Neural crest cell (in vitro differentiated cells): ENCODE measurements around the gene FAR1. TPM values are rescaled to one million over a fixed set of nuclear protein-coding genes. Genes with fewer than 3 reads are reported as not detected.
"Not testable (repeated sequence)": the region's sequence is repeated elsewhere in the genome, so short reads cannot be mapped to it uniquely, and the experiment has no call there.

Experiments used
- DNase-seq: peaks from one replicate; pipeline ENCODE4 v3.0.0; 2021; ENCODE audit warnings: low read depth, mixed read lengths, low spot score
- H3K27ac Mint-ChIP-seq: one replicate; pipeline ENCODE4 v1.8.0; 2021; ENCODE audit warnings: mild to moderate bottlenecking, mixed read lengths; ENCODE audit not compliant: unreplicated experiment
- H3K27me3 Mint-ChIP-seq: 2 replicates; pipeline ENCODE4 v1.8.0; 2021; ENCODE audit warnings: low read depth, mild to moderate bottlenecking, mixed read lengths
- H3K36me3 Mint-ChIP-seq: 2 replicates; pipeline ENCODE4 v1.8.0; 2021; ENCODE audit warnings: low read depth, mild to moderate bottlenecking, mixed read lengths
- H3K4me1 Mint-ChIP-seq: 2 replicates; pipeline ENCODE4 v1.8.0; 2021; ENCODE audit warnings: mixed read lengths
- H3K4me3 Mint-ChIP-seq: one replicate; pipeline ENCODE4 v1.8.0; 2021; ENCODE audit warnings: mild to moderate bottlenecking, mixed read lengths
- H3K9me3 Mint-ChIP-seq: 2 replicates; pipeline ENCODE4 v1.8.0; 2021; ENCODE audit warnings: mixed read lengths
- CTCF ChIP-seq: fragments of 200-600 bp; sonication (generic); conservative IDR thresholded peaks from 2 replicates; pipeline ENCODE4 v1.5.0; 2021; ENCODE audit warnings: antibody characterized with exemption, mild to moderate bottlenecking
- long read RNA-seq: library from polyadenylated mRNA; unstranded; transcript quantifications from one replicate; pipeline ENCODE4 v2.0.0, GENCODE V29; 2020
- total RNA-seq: library from RNA; stranded (reverse); gene quantifications from 2 replicates; pipeline ENCODE4 v1.2.1, GENCODE V29; 2021

FAR1 gene
- total RNA-seq = 55.3 and 60.8 TPM in 2 replicates
- long read RNA-seq, full-length matches to known transcripts = 57 of 79 reads
- long read RNA-seq, partial matches to known transcripts = 13 of 79 reads
- long read RNA-seq, other reads (novel, unspliced or antisense) = 9 of 79 reads

GRCh38 chr11:13668102-13668956 lies at the start of gene FAR1:
Gene FAR1, plus strand, starts transcription at chr11:13668668. Its CDS starts 26,098 bp downstream, at chr11:13694766.
- DNase-seq = peak; percentile 93

GRCh38 chr11:13620063-13620462 lies 48.4 kb upstream of the FAR1 start:
- Mint-ChIP-seq H3K36me3 (peaks cover 8% of the 10 kb centered on the region), H3K27me3 (peaks cover 7% of the 10 kb centered on the region), H3K4me1 (no peaks in the 10 kb centered on the region), H3K27ac (no peak overlapping the region), H3K4me3 (no peak overlapping the region), H3K9me3 (peaks cover 12% of the 10 kb centered on the region)
- TF ChIP-seq CTCF = no peak
- no peak for DNase-seq

More at GRCh38 chr11:13668102-13668956, at the start of gene FAR1:
- peak; percentile 61 for TF ChIP-seq CTCF
- Mint-ChIP-seq H3K4me1 (peaks cover 37% of the 10 kb centered on the region), H3K27me3 (peaks cover 2% of the 10 kb centered on the region), H3K9me3 (no peaks in the 10 kb centered on the region), H3K27ac (peak within 1 kb of the TSS; percentile 93), H3K36me3 (peaks cover 4% of the 10 kb centered on the region), H3K4me3 (peak within 1 kb of the TSS; percentile 100)

- H3K36me3 Mint-ChIP-seq, H3K4me3 Mint-ChIP-seq, H3K27me3 Mint-ChIP-seq, H3K4me1 Mint-ChIP-seq, H3K27ac Mint-ChIP-seq, DNase-seq, H3K9me3 Mint-ChIP-seq: not testable (repeated sequence)
Measured at GRCh38 chr11:13626818-13627217, 41.6 kb upstream of the FAR1 start.

- not testable (repeated sequence) for H3K9me3 Mint-ChIP-seq
Measured at GRCh38 chr11:13628634-13629033, 39.8 kb upstream of the FAR1 start.

GRCh38 chr11:13629779-13630178 lies 38.7 kb upstream of the FAR1 start:
- DNase-seq = no peak
- peaks cover 2% of the 10 kb centered on the region for H3K9me3 Mint-ChIP-seq
- no peak overlapping the region for H3K4me3 Mint-ChIP-seq
- no peak overlapping the region for H3K27ac Mint-ChIP-seq
- TF ChIP-seq CTCF = no peak
- peaks cover 8% of the 10 kb centered on the region for H3K27me3 Mint-ChIP-seq
- H3K4me1 Mint-ChIP-seq = no peaks in the 10 kb centered on the region
- peaks cover 7% of the 10 kb centered on the region for H3K36me3 Mint-ChIP-seq

More at GRCh38 chr11:13628634-13629033, 39.8 kb upstream of the FAR1 start:
- not testable (repeated sequence) for H3K27ac Mint-ChIP-seq, H3K4me1 Mint-ChIP-seq, H3K27me3 Mint-ChIP-seq, H3K36me3 Mint-ChIP-seq, DNase-seq, H3K4me3 Mint-ChIP-seq

- peaks cover 11% of the 10 kb centered on the region for H3K27me3 Mint-ChIP-seq
- no peaks in the 10 kb centered on the region for H3K4me1 Mint-ChIP-seq
- H3K9me3 Mint-ChIP-seq = peaks cover 2% of the 10 kb centered on the region
- H3K36me3 Mint-ChIP-seq = peaks cover 9% of the 10 kb centered on the region
- no peak for DNase-seq
- no peak overlapping the region for H3K27ac Mint-ChIP-seq
- H3K4me3 Mint-ChIP-seq = no peak overlapping the region
- TF ChIP-seq CTCF = no peak
Measured at GRCh38 chr11:13635290-13635689, 33.2 kb upstream of the FAR1 start.
